GM12891 (cell line): ENCODE data around the gene TRPT1.

Source experiments
- POLR2A ChIP-seq: IDR thresholded peaks from 2 replicates; pipeline ENCODE4 v1.6.1; 2011; ENCODE audit warnings: low read depth, low read length, control low read depth
- POLR2AphosphoS5 ChIP-seq: IDR thresholded peaks from 2 replicates; pipeline ENCODE4 v1.6.1; 2011; ENCODE audit warnings: low read depth, low read length, control low read depth

GRCh38 chr11:64210301-64211020, 15.5 kb downstream of the TRPT1 start:
- TF ChIP-seq POLR2AphosphoS5 = no peak
- TF ChIP-seq POLR2A = no peak
